Right lung (tissue), 5 donors: Measurements from ENCODE around the gene SPTLC1. TPM values are rescaled to one million over a fixed set of nuclear protein-coding genes. Genes with fewer than 3 reads are reported as not detected.
"Not testable (repeated sequence)": the region's sequence is repeated elsewhere in the genome, so short reads cannot be mapped to it uniquely, and the experiment has no call there.

Source experiments
- DNase-seq, 2 donors: peaks; one replicate each; pipeline ENCODE4 v3.0.0-alpha.2; 2013
- polyA plus RNA-seq, 5 donors: library from polyadenylated mRNA; unstranded; fragments of 120-200 nt; gene quantifications; one replicate each; pipeline versions ENCODE4 v1.2.1 to v1.2.3, GENCODE V29; 2013; ENCODE audit warnings: inconsistent platforms in 1 of 5, low replicate concordance in 1 of 5; ENCODE audit not compliant: insufficient read length in 5 of 5, insufficient read depth in 1 of 5

SPTLC1 gene
- polyA plus RNA-seq, 5 donors = 77.2 to 100 (median 92.9) TPM

GRCh38 chr9:92142329-92142728 lies 27.1 kb upstream of the SPTLC1 start:
- no peak for DNase-seq

DNA sequence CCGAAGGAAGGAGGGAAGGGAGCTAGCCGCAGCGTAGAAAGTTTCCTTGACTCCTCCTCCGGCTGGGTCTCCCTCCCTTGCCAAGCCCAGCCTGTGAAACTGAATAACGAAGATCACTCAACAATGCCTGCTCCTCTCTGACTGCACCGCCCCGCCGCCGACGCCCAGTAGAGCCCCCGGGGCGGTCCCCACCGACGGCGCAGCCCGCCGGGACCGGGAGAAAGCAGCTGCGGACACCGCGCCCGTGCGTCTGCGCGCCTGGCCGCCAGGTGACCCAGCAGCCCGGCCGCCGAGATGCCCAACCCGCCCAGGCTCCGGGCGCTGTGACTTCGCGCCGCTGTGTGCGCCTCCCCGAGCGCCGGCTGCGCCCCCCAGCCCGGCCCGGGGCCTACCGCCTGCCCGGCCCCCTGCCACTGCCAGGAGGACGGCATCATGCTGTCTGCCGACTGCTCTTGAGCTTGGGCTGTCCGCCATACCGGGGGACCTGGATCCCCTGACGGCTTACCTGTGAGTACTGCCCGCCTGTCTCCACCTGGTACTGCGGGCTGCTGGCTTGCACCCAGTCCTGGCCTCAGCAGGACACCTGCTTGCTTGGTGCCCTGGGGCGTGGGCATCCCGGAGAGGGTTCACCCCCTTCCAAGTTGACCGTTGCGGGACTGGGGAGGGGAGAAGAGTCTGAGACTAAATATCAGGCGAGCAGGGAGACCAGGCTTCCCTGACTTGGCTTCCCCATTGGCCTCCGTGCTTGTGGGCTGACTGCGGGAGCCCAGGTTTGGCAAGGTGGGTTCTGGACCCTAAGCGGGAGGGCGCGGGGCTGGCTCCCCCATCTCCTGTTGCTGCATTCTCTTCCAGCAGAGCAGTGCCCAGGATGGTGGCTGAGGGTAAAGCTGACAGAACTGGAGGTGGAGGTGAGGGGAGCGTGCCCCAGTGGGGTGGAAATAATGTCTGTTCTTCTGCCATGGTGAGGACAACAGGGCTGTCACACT lies 26.2 kb upstream of the SPTLC1 start:
- no peak for DNase-seq

DNA sequence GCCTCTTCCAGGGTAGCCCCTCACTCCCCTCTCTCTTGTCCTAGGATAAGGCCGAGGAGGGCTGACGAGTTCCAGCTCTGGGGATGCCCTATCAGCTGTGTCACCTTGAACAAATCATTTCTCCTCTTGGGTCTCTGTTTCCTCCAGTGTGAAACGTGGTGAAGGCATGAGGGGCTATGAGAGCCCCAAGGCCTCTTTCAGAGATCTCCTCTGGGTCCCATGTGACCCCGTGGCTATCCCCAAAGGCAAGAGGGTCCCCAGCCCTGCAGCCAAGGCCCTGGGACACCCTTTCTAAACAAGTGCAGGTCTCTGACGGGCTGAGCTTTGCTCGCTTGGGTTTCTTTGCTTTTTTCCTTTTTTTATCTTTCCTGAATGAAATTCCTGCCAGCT lies 25.5 kb upstream of the SPTLC1 start:
- DNase-seq = no peak

DNA sequence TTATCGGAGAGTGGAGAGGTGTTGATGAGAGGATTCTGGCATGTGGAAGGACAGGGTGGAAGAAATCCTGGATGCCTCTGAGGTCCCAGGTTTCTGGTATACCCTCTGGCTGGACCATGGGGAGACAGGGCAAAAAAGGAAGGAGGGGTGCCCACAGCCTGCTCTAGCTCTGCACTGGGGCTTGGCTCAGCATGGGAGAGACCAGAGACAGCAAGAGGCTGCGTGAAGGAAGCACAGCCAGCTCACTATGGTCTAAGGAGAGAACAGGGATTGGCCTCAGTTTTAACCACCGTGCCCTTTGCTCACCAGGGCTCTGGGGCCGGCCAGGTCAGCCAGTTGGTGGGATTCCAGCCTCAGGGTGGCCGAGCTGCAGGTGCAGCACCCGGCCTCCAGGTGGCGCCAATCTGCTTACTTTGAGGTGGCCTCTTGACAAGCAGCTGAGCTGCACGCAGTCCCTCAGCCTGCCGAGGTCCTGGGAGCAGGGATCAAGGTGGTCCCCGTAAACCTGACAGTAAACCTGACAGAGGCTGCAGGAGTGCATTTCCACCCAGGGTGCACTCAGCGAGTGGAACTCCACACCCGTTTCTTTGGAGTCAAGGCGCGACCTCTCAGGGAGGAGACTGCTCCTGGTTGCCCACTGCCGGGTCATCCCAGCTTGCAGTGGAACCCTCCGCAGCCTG lies 25.0 kb upstream of the SPTLC1 start:
- DNase-seq = peak in 1 of 2 donors; percentile 52

GRCh38 chr9:92138960-92139540 lies 23.8 kb upstream of the SPTLC1 start:
- DNase-seq = not testable (repeated sequence)

DNA sequence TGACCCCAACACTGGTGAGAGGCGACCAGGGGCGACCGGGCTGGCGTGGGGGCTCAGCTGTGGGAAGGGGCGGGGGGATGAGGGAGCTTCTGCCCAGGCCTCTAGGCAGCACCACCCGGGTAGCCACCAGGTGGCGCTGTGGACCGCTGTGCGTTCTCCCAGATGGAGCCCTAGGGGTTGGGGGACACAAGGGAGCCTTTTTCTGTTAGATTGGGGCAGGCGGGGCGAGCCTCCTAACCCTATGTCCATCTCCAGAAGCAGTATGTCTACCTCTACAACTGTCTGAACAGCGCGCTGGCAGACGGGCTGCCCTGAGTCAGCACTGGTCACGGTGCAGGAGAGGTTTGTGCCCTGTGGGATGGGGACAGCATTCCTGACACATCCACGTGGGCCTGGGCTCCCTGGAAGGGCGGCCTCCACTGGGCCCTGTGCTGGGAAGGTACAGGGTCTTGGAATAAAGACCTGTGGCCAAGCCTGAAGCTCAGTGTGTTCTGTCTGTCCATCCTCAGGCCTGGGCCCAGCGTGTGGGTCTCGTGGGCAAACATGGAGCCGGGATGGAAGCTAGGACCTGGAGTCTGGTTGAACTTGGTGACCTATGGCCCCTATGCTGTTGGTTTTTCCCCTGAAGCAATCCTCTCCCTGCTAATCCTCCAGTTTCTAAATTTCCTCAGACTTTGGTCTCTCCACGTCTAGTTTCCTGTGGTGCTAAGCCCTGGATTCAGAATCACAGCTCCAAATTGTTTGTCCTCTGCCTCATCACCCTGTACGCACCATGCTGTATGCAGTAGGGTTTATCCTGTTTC lies 23.1 kb upstream of the SPTLC1 start:
- DNase-seq = peak in 1 of 2 donors; percentile 34

GRCh38 chr9:92136184-92136858 lies 21.1 kb upstream of the SPTLC1 start:
- no peak for DNase-seq

DNA sequence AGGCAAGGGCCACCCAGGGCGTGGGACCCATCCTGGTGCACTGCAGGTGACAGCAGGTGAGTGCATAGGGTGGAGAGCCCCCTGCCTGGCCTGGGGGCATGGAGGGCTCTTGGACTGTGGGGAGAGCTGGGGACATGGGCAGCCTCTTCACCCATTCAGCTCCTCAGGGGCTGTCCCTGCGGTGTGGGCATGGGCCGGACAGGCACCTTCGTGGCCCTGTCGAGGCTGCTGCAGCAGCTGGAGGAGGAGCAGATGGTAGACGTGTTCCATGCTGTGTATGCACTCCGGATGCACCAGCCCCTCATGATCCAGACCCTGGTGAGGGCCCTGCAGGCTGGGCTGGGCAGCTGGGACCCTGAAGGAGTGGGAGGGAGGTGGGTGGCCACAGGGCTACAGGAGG lies 20.4 kb upstream of the SPTLC1 start:
- DNase-seq = no peak

- DNase-seq = peak; percentile 44 to 50
Measured at GRCh38 chr9:92133949-92134604, 18.9 kb upstream of the SPTLC1 start.

DNA sequence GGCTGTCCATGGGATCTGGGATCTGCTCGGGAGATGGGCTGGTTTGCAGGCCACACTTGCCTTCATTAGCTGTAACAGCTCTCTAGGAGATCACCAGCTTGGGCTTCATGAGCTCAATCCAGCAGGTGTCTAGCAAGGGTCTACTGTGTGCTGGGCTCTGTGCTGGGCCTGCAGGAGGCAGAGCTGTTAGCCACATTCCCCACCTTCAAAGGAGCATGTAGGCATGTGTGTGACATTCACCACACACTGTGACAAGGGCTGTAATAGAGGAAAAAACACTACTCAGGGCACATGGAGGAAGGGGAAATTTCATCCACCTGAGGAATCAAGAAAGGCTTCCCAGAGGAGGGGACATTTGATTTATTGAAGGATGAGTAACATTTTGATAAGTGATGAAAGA lies 17.7 kb upstream of the SPTLC1 start:
- DNase-seq = not testable (repeated sequence)

DNA sequence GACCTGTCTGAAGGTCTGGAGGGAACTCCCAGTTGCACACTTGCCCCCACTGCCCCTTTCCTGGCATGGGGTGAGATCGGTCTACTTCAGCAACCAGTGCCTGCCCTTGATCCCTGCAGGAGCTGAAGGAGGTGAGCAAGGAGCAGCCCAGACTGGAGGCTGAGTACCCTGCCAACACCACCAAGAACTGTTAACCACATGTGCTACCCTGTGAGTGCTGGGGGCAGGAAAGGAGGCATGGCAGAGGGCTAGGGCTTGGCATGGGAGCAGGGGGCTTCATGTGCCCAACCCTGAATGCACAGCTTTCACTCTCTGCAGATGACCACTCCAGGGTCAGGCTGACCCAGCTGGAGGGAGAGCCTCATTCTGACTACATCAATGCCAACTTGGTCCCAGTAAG lies 17.3 kb upstream of the SPTLC1 start:
- no peak for DNase-seq

- no peak for DNase-seq
Measured at GRCh38 chr9:92122800-92123199, 7.6 kb upstream of the SPTLC1 start.

GRCh38 chr9:92122061-92122460 lies 6.8 kb upstream of the SPTLC1 start:
- no peak for DNase-seq

DNA sequence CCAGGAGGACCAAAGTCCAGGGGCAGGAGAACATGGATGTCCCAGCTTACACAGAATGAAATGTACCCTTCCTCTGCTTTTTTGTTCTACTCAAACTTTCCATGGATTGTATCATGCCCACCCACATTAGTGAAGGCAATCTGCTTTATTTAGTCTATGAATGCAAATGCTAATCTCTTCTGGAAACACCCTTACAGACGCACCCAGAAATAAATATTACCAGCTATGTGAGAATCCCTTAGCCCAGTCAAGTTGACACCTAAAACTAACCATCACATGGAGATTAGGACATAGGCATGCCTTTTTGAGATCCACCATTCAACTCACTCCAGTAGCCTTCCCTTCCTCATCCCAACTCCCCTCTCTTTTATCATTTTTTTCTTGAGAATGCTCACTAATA lies 6.1 kb upstream of the SPTLC1 start:
- no peak for DNase-seq

GRCh38 chr9:92120138-92120537 lies 4.9 kb upstream of the SPTLC1 start:
- DNase-seq = no peak

- no peak for DNase-seq
Measured at GRCh38 chr9:92119586-92119985, 4.4 kb upstream of the SPTLC1 start.

DNA sequence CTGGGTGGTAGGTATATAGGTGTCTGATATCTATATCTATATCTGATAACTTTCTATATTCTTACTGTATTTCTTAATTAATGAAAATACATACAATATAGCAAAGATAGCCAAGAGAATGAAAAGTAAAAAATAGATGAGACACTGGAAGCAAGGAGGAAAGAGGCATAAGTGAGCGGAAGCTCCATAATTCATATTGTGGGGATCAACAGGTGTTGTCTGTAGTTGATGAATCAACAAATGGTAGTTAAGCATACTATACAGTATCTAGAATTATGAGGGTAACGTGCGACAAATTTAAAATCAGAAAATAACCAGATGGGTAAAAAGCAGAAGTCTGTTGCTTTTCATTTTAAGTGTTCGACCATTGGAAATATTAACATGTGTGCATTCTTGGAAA lies 7.1 kb downstream of the SPTLC1 start:
- no peak for DNase-seq

DNA sequence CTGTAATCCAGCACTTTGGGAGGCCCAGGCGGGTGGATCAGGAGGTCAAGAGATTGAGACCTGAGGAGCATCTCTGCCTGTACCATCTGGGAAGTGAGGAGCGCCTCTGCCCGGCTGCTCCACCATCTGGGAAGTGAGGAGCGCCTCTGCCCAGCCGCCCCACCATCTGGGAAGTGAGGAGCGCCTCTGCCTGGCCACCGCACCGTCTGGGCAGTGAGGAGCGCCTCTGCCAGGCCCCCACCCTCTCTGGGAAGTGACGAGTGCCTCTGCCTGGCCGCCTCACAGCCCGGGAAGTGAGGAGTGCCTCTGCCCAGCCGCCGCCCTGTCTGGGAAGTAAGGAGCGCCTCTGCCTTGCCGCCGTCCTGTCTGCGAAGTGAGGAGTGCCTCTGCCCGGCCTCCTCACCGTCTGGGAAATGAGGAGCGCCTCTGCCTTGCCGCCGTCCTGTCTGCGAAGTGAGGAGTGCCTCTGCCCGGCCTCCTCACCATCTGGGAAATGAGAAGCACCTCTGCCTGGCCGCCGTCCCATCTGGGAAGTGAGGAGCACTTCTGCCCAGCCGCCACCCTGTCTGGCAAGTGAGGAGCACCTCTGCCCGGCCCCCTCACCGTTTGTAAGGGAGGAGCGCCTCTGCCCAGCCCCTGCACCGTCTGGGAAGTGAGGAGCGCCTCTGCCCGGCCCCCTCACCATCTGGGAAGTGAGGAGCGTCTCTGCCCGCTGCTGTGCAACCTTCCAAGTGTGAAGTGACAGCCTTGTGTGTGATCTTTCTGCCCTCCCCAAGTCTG lies 9.6 kb downstream of the SPTLC1 start:
- not testable (repeated sequence) for DNase-seq

DNA sequence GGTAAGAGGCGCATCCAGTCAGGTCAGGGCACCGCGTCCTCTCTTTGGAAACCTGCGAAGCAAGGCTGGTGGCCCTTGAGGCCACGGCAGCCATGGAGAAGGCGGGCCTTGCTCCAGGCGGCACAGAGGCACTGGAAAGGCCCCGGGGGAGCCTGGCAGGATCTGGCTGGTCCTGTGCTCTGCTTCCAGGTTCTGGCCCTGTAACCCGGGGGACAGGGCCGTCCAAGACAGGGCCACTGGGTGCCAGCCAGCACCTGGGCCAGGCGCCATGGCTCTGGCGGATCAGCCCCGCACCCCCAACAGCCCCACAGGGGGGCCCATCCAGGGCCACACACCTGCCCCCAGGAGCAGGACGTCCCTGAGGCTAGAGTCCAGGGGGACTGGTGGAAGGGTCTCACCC lies 11.6 kb downstream of the SPTLC1 start:
- DNase-seq = not testable (repeated sequence)
